ENCODE results near the gene GRWD1.

GRCh38 chr19:48473161-48473966 lies 27.6 kb downstream of the GRWD1 start:
- TF ChIP-seq CTCF (IDR thresholded peaks at IDR 0.05 in 8 of 11, conservative IDR thresholded peaks at IDR 0.05 in 3 of 11) (no peak), POLR2AphosphoS5 (IDR thresholded peaks at IDR 0.05) (peak in 1 of 3 donors; percentile 9)
